Progenitor cell of endocrine pancreas (in vitro differentiated cells): ENCODE measurements around the gene SRSF6. TPM values are rescaled to one million over a fixed set of nuclear protein-coding genes. Genes with fewer than 3 reads are reported as not detected.
A peak's percentile ranks its signal among the peaks of the same experiment; 100 is the strongest.

Experiments used
- DNase-seq: peaks from one replicate; pipeline ENCODE4 v3.0.0; 2021; ENCODE audit warnings: low spot score; ENCODE audit not compliant: unreplicated experiment
- H3K27ac Mint-ChIP-seq: 2 replicates; pipeline ENCODE4 v1.8.0; 2021; ENCODE audit warnings: mild to moderate bottlenecking, moderate library complexity, mixed read lengths
- H3K27me3 Mint-ChIP-seq: 2 replicates; pipeline ENCODE4 v1.8.0; 2021; ENCODE audit warnings: mixed read lengths
- H3K36me3 Mint-ChIP-seq: 2 replicates; pipeline ENCODE4 v1.8.0; 2022; ENCODE audit warnings: mixed read lengths; ENCODE audit not compliant: insufficient read depth
- H3K4me1 Mint-ChIP-seq: 2 replicates; pipeline ENCODE4 v1.8.0; 2021; ENCODE audit warnings: low read depth, mixed read lengths
- H3K4me3 Mint-ChIP-seq: 2 replicates; pipeline ENCODE4 v1.8.0; 2021; ENCODE audit warnings: low read depth, mild to moderate bottlenecking, moderate library complexity, mixed read lengths
- H3K9me3 Mint-ChIP-seq: 2 replicates; pipeline ENCODE4 v1.8.0; 2021; ENCODE audit warnings: low read depth, mixed read lengths
- CTCF ChIP-seq: fragments of 200-600 bp; sonication (generic); IDR thresholded peaks from one replicate; pipeline ENCODE4 v1.5.0; 2021; ENCODE audit warnings: antibody characterized with exemption, mild to moderate bottlenecking; ENCODE audit not compliant: unreplicated experiment
- long read RNA-seq: library from polyadenylated mRNA; unstranded; transcript quantifications from one replicate; pipeline ENCODE4 v2.0.0, GENCODE V29; 2020
- total RNA-seq: library from RNA; stranded (reverse); gene quantifications from 2 replicates; pipeline ENCODE4 v1.2.1, GENCODE V29; 2021

SRSF6 gene
- total RNA-seq: 369 and 381 TPM in 2 replicates
- long read RNA-seq, full-length matches to known transcripts: 151 of 183 reads
- long read RNA-seq, partial matches to known transcripts: 10 of 183 reads
- long read RNA-seq, other reads (novel, unspliced or antisense): 22 of 183 reads

GRCh38 chr20:43457640-43458421 lies at the start of gene SRSF6:
TSS of gene SRSF6 (plus strand) at chr20:43457896. CDS start at chr20:43458034, 138 bp downstream.
- peak; percentile 89 for DNase-seq
- Mint-ChIP-seq H3K4me1 (peaks cover 21% of the 10 kb centered on the region), H3K27ac (peak within 1 kb of the TSS; percentile 99), H3K36me3 (peaks cover 26% of the 10 kb centered on the region), H3K27me3 (peaks cover 7% of the 10 kb centered on the region), H3K4me3 (peak within 1 kb of the TSS; percentile 86), H3K9me3 (no peaks in the 10 kb centered on the region)
- TF ChIP-seq CTCF: no peak

GRCh38 chr20:43408848-43409576 lies 48.7 kb upstream of the SRSF6 start:
- H3K4me1 Mint-ChIP-seq: no peaks in the 10 kb centered on the region
- H3K4me3 Mint-ChIP-seq: no peak overlapping the region
- H3K9me3 Mint-ChIP-seq: peaks cover 19% of the 10 kb centered on the region
- peak; percentile 80 for TF ChIP-seq CTCF
- peaks cover 14% of the 10 kb centered on the region for H3K27me3 Mint-ChIP-seq
- no peak for DNase-seq
- H3K27ac Mint-ChIP-seq: no peak overlapping the region
- peaks cover 5% of the 10 kb centered on the region for H3K36me3 Mint-ChIP-seq

GRCh38 chr20:43409577-43409913 lies 48.2 kb upstream of the SRSF6 start:
- Mint-ChIP-seq H3K4me1 (no peaks in the 10 kb centered on the region), H3K4me3 (no peak overlapping the region), H3K36me3 (peaks cover 5% of the 10 kb centered on the region), H3K27me3 (peaks cover 14% of the 10 kb centered on the region), H3K27ac (no peak overlapping the region), H3K9me3 (peaks cover 19% of the 10 kb centered on the region)
- TF ChIP-seq CTCF: no peak
- DNase-seq: no peak

GRCh38 chr20:43415661-43416430 lies 41.9 kb upstream of the SRSF6 start:
- no peak for DNase-seq
- H3K4me1 Mint-ChIP-seq: no peaks in the 10 kb centered on the region
- no peak for TF ChIP-seq CTCF
- no peak overlapping the region for H3K27ac Mint-ChIP-seq
- H3K9me3 Mint-ChIP-seq: peaks cover 27% of the 10 kb centered on the region
- H3K27me3 Mint-ChIP-seq: no peaks in the 10 kb centered on the region
- peaks cover 1% of the 10 kb centered on the region for H3K36me3 Mint-ChIP-seq
- no peak overlapping the region for H3K4me3 Mint-ChIP-seq
